ENCODE data around the gene ENTPD3.

DNA sequence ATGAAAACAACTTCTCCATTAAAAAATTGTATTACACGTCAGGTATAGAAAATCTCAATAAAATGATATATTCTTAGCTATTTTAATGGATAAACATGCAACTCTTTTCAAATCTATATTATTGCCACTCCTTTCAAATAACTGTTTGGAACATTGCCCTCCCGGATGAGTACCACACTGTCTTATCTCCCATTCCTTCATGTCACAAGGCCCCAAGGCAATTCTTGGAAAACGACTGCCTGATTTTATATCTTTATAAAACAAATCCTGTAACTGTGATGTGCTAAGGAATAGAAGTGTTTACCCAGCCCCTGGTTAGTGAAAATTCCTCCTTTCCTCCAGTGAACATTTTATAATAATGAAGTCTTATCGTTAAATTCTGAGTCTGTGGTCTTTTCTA lies 83.7 kb downstream of the ENTPD3 start:
- TF ChIP-seq ZNF274 (IDR thresholded peaks at IDR 0.05; ENCODE audit: low read depth, low read length) (no peak), YY1 (IDR thresholded peaks at IDR 0.05; ENCODE audit: insufficient read depth, insufficient read length) (no peak), SUZ12 (IDR thresholded peaks at IDR 0.05; ENCODE audit: extremely low read depth, insufficient read depth, insufficient read length) (no peak)
